ENCODE measurements around the gene TOLLIP.

Gene TOLLIP

DNA sequence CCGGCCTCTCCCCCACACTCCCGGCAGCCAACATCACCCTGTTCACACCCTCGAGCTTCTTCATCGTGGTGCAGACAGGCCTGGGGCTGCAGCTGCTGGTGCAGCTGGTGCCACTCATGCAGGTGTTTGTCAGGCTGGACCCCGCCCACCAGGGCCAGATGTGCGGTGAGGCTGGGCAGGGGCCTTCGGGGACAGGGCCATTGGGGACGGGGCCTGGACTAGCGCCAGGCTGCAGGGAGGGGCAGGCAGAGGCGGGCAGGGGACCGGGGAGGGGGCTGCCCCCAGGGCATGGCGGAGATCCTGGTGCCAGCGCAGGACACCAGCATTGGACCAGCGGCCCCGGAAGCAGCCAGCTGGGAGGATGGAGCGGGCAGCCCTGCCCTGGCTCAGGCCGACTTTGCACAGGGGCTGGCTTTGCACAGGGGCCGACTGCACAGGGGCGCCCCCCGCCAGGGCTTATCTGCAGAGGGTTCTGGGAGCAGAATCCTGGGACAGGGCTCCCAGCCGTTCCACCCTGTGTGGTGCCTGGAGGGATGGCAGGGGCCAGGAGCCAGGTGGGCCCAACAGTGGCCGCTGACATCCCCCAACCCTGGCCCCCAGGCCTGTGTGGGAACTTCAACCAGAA lies 77.9 kb downstream of the TOLLIP start:
- ATAC-seq (no peak), DNase-seq (no peak)

DNA sequence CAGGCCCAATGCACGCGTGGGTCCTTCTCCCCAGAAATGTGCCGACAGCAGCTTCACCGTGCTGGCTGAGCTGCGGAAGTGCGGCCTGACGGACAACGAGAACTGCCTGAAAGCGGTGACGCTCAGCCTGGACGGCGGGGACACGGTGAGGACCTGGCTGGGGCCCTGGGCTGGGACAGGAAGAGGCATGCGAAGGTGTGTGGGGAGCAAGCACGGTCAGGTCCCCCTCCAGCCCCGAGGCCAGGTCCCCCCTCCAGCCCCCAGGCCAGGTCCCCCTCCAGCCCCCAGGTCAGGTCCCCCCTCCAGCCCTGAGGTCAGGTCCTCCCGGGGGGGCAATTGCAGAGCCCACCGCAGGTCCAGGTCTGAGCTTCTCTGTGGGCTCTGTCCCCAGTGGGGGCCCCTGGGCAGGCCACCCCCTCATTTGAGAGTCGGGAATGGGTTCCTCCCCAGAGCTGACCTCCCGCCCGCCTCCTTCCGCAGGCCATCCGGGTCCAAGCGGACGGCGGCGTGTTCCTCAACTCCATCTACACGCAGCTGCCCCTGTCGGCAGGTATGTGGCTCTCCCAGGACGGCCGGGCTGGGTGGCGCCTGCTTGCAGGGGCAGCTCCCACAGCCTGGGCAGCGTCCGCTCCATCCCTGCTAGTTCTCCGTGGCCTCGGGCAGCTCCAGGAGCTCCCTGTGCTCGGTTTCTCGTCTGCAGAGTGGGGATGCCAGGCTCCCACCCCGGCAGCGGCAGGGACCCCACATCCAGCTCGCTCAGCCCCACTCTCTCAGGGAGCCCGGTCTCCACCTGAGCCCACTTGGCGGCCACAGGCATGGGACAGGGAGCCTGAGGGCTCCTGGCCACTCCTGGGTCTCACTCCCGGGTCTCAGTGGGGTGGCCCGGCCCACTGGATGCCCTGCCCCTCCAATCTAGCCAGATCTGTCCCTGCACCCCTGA lies 78.7 kb downstream of the TOLLIP start:
- ATAC-seq (no peak), DNase-seq (no peak)

DNA sequence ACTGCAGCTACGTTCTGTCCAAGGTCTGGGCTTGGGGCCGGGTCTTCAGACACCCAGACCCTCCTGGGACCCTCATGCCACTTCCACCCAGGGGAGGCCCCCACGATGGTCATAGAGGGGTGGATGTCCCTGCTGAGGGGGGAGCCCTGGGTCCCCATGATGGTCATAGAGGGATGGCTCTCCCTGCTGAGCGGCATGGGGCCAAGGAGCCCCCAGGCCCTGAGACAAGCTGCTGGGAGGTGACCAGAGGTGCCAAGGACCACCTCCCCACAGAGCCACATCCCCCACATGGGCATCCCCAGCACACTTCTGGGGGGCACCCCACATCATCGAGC lies 79.3 kb downstream of the TOLLIP start:
- DNase-seq (no peak), ATAC-seq (no peak)

DNA sequence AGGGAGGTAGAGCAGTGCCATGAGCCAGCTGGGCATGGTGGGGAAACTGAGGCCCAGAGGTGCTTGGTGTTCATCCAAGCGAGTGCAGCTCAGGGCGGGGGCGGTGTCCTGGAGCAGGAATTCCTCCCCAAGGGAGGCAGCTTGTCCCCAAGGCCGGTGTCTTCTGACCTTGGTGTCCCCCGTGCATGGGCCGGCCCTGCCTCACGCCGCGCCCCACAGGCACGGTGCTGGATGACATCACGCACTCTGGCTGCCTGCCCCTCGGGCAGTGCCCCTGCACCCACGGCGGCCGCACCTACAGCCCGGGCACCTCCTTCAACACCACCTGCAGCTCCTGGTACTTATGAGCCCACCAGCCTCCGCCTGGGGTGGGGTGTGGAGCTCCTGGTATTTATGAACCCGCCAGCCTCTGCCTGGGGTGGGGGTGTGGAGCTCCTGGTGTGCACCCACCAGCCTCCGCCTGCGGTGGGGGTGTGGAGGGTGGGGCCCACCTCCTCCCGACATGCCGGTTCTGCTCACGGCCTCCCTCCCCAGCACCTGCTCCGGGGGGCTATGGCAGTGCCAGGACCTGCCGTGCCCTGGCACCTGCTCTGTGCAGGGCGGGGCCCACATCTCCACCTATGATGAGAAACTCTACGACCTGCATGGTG lies 79.8 kb downstream of the TOLLIP start:
- ATAC-seq: no peak
- DNase-seq: no peak

DNA sequence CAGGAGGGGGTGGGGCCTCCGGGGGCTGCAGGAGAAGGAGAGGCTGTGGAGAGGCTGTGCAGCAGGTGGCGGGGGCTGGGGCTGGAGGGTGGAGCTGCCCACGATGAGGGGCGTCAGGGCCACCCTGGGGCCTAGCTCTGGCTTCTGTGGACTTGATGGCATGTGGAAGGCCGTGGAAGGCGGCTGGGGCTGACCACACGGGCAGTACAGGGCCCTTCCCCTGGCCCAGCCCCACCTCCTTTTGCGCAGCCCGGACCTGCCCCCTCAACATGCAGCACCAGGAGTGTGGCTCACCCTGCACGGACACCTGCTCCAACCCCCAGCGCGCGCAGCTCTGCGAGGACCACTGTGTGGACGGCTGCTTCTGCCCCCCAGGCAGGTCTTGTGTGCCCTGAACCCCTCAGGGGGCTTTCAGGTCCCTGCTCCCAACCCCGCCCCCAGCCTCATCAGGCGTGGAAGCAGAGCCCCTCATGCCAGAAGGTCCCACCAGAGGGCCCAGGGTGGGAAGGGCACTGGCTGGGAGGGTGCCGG lies 80.4 kb downstream of the TOLLIP start:
- DNase-seq (no peak), ATAC-seq (no peak)

DNA sequence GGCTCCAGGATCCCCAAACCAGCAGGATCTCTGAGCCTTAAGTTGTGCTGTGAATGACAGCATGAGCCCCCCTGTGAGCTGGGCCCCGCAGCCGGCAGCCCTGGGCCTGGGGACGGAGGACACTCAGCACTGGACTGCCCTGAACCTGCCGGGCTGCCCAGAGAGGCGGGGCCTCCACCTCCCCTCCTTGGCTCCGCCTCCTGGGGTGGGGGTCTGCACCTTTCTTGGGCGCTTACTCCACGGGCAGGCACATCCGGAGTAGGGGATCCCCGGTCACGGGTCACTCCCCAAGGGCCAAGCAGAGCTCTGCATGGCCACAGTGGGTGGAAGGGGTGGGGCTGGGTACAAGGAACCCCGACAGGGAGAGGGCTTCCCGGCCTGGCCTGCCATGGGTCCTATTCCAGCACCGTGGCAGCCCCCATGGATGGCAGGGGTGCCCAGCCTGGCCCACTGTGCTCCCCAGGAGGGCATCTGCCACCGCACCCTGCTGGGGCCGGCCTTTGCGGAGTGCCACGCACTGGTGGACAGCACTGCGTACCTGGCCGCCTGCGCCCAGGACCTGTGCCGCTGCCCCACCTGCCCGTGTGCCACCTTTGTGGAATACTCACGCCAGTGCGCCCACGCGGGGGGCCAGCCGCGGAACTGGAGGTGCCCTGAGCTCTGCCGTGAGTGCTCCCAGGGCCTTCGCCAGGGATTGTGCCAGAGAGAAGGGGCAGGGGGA lies 81.2 kb downstream of the TOLLIP start:
- DNase-seq (no peak), ATAC-seq (no peak)

DNA sequence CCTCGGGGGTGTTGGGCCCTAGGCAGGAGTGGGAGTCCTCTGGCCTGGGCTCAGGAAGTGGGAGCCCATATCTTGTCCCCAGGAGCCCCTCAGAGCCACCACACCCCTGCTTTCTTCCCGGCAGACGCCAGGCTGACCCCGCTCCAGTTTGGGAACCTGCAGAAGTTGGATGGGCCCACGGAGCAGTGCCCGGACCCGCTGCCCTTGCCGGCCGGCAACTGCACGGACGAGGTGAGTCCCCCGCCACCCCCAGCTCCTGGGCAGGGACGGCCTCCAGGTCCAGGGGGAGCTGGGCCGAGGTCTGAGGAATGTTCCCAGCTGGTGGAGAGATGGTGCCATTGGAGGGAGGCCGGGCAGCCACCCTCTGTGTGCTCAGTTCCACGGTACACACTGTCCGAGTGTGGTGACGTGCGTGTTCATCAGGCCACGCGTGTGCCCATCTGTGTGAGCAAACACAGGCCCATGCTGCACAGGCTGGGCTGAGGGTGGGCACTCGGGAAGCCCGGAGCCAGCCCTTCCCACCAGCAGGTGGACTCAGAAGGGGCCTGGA lies 81.8 kb downstream of the TOLLIP start:
- DNase-seq (no peak), ATAC-seq (no peak)

DNA sequence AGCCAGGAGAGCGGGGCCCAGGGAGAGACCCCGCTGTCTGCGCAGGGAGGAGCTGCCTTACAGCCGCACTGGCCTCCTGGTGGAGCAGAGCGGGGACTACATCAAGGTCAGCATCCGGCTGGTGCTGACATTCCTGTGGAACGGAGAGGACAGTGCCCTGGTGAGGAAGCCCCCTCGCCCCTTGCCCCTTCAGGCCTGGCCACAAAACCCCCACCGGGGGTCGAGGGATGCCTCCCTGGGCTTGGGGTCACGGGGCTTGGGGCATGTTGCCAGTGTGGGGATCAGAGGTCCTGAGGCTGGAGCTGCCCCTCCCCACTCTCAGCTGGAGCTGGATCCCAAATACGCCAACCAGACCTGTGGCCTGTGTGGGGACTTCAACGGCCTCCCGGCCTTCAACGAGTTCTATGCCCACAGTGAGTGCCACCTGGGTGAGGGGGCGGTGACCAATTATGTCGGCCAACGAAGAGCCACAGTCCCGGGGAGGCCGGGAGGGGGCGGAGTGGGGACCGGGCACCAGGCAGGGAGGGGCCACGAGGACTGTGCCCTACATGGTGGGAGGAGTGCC lies 82.4 kb downstream of the TOLLIP start:
- no peak for DNase-seq

DNA sequence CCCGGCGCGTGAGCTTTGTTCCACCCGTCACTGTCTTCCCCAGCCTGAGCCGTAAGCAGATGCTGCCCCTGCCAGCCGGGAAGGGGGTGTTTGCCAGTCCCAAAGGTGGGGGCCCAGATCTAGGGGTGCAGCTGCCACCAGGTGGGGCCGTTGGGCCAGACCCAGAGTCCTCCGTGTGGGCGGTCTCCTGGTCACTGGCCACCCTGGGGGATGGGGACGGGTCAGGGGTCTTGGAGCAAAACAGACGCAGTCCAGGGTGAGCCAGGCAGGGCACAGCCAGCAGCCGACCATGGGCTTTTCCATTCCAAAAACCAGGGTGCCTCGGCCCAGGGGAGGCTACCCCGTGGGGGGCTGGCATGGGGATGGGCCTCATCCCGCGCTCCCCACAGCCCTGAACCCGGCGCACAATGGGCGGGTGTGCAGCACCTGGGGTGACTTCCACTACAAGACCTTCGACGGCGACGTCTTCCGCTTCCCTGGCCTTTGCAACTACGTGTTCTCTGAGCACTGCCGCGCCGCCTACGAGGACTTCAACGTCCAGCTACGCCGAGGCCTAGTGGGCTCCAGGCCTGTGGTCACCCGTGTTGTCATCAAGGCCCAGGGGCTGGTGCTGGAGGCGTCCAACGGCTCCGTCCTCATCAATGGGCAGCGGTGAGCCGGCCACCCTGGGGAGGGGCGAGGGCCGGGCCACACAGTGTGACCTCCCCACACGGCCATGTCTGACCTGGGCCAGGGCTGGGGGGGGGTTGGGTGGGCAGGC lies 83.0 kb downstream of the TOLLIP start:
- DNase-seq (no peak), ATAC-seq (no peak)

More for the DNA sequence above, 82.4 kb downstream of the TOLLIP start:
- no peak for ATAC-seq

DNA sequence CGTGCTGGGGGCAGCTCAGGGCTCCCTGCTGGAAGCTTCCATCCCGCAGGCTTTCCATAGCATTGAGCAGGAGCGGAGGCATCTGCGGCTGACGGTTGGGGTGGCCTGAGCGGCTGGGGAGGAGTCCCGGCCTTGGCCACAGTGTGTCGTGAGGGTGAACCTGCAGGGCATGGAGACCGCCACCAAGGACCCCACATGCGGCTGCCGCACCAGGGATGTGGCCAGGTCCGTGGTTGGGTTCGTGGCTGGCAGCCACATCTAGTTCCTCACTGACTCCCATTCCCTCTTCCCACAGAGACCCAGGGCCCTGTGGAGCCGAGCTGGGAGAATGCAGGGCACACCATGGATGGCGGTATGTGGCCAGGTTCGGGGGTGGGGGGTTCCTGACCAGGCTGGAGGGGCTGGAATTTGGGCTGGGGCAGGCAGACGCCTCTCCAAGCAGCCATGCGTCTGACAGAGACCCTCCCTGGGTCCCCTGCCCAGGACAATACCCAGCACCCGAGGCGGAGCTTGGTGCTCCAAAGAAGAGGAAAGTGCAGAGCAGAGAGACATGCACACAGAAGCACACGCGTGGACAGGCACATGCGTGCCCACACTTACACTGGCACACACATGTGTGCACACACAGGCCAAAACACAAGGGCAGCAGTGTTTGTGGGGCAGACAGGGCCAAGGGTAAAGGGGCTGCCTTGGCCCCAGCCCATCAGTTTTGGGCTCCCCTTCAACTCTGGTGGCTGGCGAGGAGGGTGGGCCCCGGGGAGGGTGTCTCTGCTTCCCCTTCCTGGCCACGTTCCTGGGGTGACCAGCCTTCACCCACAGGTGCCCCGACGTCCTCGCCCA lies 83.8 kb downstream of the TOLLIP start:
- ATAC-seq: no peak
- no peak for DNase-seq

DNA sequence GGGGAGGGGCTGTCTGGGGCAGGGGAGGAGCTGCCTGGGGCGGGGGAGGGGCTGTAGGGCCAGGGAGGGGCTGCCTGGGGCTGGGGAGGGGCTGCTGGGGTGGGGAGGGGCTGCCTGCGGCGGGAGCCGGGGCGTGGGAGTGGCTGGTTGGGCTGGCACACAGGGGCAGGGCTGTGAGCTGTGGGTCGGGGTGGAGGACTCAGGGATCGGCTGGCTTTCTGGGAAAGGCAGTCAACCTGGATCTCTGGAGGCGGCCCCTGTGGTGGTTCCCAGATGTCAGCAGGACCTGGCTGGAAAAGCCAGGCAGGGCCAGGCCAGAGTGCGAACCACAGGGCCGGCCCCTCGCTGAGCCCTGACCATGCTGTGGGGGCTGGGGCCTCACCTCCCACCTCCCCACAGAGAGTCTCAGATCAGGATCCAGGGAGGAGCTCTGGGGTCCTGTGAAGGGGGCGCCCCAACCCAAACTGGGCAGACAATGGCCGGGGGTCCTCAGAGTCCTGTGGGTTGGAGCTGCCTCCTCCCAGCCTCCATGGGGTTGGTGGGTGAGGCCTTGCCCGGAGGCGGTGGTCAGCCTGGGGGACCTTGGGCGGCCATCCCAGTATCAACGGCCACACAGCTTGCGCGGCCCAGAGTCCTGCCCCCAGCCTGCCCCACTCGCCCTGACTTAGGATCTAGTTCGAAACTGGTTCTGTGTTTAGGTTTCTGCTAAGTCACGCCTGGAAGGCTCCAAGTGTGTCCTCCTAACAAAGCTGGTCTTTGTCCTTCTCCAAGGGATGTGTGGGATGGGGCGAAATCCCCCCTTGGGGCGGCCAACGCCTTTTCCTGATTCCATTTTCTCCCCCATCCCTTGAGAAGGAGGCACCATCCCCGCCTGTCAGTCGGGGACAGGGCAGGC lies 84.7 kb downstream of the TOLLIP start:
- no peak for ATAC-seq
- DNase-seq: no peak
